HepG2 (cell line): Measurements from ENCODE around the gene BCAS4.

Source experiments
- IRF1 ChIP-seq: sonication (generic); formaldehyde crosslinking; IDR thresholded peaks from 2 replicates; pipeline ENCODE4 v1.4.0; 2020; ENCODE audit warnings: low read depth, mild to moderate bottlenecking, missing genetic modification reagents
- ZNF382 ChIP-seq: sonication (generic); formaldehyde crosslinking; IDR thresholded peaks from 2 replicates; pipeline ENCODE4 v1.5.0; 2020; ENCODE audit warnings: missing genetic modification reagents, mild to moderate bottlenecking, borderline replicate concordance
- TF ChIP-seq, protein P1 (sequence below): IDR thresholded peaks from 2 replicates; pipeline ENCODE4 v1.6.1; 2016; ENCODE audit warnings: missing compliant biosample characterization, missing genetic modification reagents, borderline replicate concordance

DNA sequence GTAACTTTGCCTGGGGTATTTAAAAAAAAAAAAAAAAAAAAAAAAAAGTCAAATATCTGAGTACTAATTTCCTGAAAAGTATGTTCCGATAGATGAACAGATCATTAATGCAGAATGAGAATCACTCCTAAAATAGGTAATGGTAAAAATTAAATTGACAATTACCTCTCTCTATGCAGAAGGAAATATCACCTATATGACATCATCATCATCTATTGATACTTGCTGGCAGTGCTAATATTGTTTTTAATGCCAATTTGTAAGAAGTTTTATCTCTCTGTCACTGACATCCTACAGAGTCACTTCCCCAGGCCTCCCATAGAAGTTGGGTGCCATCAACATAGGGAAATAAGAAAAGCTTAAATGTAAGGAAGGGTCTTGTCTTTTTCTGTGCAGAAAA, 106.4 kb downstream of the BCAS4 start:
- TF ChIP-seq, protein P1, sequence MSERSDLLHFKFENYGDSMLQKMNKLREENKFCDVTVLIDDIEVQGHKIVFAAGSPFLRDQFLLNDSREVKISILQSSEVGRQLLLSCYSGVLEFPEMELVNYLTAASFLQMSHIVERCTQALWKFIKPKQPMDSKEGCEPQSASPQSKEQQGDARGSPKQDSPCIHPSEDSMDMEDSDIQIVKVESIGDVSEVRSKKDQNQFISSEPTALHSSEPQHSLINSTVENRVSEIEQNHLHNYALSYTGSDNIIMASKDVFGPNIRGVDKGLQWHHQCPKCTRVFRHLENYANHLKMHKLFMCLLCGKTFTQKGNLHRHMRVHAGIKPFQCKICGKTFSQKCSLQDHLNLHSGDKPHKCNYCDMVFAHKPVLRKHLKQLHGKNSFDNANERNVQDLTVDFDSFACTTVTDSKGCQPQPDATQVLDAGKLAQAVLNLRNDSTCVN: no peak
- TF ChIP-seq IRF1: no peak
- no peak for TF ChIP-seq ZNF382
